ENCODE results near the gene MYZAP.

- TF ChIP-seq, protein P1, sequence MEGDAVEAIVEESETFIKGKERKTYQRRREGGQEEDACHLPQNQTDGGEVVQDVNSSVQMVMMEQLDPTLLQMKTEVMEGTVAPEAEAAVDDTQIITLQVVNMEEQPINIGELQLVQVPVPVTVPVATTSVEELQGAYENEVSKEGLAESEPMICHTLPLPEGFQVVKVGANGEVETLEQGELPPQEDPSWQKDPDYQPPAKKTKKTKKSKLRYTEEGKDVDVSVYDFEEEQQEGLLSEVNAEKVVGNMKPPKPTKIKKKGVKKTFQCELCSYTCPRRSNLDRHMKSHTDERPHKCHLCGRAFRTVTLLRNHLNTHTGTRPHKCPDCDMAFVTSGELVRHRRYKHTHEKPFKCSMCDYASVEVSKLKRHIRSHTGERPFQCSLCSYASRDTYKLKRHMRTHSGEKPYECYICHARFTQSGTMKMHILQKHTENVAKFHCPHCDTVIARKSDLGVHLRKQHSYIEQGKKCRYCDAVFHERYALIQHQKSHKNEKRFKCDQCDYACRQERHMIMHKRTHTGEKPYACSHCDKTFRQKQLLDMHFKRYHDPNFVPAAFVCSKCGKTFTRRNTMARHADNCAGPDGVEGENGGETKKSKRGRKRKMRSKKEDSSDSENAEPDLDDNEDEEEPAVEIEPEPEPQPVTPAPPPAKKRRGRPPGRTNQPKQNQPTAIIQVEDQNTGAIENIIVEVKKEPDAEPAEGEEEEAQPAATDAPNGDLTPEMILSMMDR (IDR thresholded peaks at IDR 0.05) = no peak
- TF ChIP-seq POLR2A (IDR thresholded peaks at IDR 0.05) = no peak
These were observed 57.4 kb downstream of the MYZAP start for GRCh38 chr15:57649138-57649537.
